ENCODE measurements around the gene ELMOD2. TPM values are rescaled to one million over a fixed set of nuclear protein-coding genes. Genes with fewer than 3 reads are reported as not detected.

Gene ELMOD2
- total RNA-seq, 1 donor from 2014 or later, result 44.7 TPM

DNA sequence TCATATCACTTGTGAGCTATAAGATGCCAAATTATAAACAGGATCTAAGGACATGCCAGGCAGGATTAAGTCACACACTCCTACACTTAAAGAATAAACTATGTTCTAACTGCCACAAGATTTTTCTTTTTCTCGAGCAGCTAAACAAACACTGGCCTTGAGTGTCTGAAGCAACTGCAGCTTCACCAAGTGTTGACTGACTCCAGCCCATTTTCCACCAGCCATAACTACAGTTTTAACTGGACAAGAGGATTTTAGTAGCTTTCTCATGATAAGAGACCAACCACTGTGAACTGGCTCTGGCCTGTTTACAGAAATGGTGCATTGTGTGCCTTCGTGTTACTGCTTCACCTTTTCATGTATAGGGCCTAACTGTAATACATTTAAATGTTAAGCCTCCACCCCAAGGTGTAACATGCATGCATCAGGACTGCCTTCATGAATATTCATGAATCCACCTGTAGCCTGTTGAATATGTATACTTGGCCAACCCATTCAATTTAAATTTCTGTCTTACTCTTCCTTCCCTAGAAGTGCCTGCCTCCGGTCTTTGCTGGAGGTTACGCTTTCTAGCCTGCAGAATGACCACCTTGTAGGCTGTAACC is 34.0 kb downstream of the ELMOD2 start:
- DNase-seq (ENCODE audit: low read depth), result no peak
- TF ChIP-seq, protein P1, sequence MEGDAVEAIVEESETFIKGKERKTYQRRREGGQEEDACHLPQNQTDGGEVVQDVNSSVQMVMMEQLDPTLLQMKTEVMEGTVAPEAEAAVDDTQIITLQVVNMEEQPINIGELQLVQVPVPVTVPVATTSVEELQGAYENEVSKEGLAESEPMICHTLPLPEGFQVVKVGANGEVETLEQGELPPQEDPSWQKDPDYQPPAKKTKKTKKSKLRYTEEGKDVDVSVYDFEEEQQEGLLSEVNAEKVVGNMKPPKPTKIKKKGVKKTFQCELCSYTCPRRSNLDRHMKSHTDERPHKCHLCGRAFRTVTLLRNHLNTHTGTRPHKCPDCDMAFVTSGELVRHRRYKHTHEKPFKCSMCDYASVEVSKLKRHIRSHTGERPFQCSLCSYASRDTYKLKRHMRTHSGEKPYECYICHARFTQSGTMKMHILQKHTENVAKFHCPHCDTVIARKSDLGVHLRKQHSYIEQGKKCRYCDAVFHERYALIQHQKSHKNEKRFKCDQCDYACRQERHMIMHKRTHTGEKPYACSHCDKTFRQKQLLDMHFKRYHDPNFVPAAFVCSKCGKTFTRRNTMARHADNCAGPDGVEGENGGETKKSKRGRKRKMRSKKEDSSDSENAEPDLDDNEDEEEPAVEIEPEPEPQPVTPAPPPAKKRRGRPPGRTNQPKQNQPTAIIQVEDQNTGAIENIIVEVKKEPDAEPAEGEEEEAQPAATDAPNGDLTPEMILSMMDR (conservative IDR thresholded peaks at IDR 0.05; ENCODE audit: low read depth, low read length), result no peak
- no peak overlapping the region for H3K4me3 ChIP-seq (ENCODE audit: low read depth, low read length)

DNA sequence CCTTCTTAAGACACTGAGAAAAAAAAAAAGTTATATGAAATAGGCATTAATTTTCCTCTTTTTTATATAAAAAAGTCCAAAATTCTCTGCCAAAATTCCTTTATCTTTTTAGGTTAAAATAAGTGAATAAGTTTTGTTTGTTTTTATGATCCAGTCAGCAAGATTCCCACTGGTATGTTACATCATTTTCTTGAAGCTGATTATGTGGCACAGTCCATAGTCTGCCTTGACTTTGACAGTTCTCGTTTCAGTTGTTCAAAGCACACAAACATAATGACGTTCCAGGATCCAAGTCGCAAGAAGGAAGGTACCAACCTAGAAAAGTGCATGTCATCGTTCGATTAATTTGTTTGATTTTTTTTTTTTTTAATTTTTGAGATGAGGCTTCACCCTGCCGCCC is 35.7 kb downstream of the ELMOD2 start:
- TF ChIP-seq, protein P1 (conservative IDR thresholded peaks at IDR 0.05; ENCODE audit: low read depth, low read length), result no peak
- H3K4me3 ChIP-seq (ENCODE audit: low read depth, low read length), result no peak overlapping the region
- no peak for DNase-seq (ENCODE audit: low read depth)

DNA sequence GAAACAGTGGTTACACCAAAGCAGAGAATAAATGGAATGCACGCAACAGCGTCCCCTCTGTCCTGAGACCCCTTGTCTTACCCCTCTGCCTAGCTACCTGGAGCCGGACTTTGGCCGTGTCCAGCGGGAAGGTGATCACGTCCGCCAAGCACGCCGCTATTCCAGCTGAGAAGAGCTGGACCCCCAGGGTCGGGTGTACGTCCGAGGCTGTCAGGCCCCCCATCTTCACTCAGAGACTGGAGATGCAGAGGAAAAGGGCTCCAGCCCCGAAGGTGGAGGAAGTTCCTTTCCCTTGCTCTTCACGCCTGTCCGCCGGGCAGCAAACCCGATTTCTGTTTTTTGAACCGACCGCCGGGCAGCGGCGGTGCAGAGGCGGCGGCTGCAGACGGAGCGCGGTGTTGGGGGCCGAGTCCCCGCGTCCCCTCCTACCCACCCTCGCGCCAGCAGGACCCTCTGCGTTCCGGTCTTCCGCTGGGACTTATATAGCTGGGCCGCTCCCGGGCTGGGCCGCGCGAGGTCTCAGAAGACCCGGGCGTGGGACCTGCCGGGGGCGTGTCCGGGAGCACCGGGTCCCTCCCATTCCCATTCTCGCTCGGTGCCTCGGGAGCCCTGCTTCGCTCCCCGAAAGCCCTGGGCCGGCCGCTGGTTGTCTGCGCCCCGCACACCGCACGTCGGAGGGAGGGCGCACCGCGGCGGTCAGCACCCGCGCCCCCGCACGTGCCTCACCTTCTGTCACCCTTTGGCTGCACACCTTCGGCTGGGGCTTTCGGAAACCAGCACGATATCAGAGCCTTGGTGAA is 44.7 kb downstream of the ELMOD2 start, which contains the start of gene UCP1:
Gene UCP1 (minus strand): TSS at position 455 of the 800 bp plus-strand sequence. CDS start 232 bp downstream, at position 223.
- TF ChIP-seq, protein P1 (conservative IDR thresholded peaks at IDR 0.05; ENCODE audit: low read depth, low read length), result no peak
- peak within 1 kb of the TSS; percentile 55 for H3K4me3 ChIP-seq (ENCODE audit: low read depth, low read length)
- DNase-seq (ENCODE audit: low read depth), result no peak

DNA sequence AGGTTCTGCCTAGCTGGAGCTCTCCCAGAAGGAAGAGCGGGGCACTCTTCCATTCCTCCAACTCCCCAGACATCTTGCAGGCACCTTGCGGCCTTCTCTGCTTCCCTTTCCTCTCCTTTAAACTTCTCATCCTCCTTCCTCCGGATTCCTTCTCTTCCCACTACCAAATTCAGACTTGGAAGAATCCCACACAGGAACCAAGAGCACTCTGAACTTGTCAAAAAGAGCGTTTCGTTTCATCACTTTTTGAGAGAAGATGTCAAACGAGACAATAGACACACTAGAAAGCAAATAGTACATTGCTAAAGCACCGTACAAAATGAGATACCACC is 45.3 kb downstream of the ELMOD2 start:
- TF ChIP-seq, protein P1 (conservative IDR thresholded peaks at IDR 0.05; ENCODE audit: low read depth, low read length), result no peak
- H3K4me3 ChIP-seq (ENCODE audit: low read depth, low read length), result peak overlapping the region; percentile 55
- no peak for DNase-seq (ENCODE audit: low read depth)

DNA sequence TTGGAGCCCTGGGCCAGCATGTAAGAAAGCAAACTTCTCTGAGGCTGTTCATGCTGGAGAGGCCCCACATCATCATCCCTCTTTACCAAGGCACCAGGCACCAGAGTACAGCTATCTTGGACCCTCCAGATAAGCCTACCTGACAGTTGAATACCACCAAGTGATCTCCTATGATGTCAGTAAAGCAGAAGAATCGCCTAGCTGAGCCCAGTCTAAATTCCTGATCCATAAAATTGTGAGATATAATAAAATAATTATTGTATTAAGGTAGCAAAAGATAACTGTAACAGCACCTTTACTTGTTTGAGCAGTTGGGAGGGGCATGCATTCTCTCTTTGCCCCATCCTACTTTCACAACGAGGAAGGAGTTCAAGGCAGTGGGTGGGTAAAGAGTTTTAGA is 47.7 kb downstream of the ELMOD2 start:
- TF ChIP-seq, protein P1 (conservative IDR thresholded peaks at IDR 0.05; ENCODE audit: low read depth, low read length), result no peak
- no peak for DNase-seq (ENCODE audit: low read depth)
- no peak overlapping the region for H3K4me3 ChIP-seq (ENCODE audit: low read depth, low read length)

DNA sequence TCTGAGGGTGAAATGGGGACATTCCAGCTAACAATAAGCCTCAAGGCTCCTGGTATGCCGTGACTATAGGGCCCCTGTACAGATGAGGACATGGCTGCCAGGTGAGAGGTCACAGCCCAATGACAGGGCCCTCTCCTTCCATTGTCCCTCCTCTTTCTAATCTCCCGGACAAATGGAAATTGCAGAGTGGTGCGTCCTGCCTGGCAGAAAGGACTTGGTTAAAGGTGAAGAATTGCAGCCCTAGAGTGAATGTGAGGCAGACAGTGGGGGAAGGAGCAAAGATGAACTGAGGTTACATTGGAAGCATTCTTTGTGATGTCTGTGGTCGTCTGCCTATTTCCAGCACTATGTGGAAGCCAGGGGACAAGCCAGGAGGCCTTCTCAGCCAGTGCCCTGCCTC is 51.5 kb downstream of the ELMOD2 start:
- TF ChIP-seq, protein P1 (conservative IDR thresholded peaks at IDR 0.05; ENCODE audit: low read depth, low read length), result no peak
- DNase-seq (ENCODE audit: low read depth), result no peak
- H3K4me3 ChIP-seq (ENCODE audit: low read depth, low read length), result no peak overlapping the region
